Spleen (tissue), 7 donors: ENCODE results near the gene SPDEF.

ENCODE experiments used
- CTCF ChIP-seq, 11 experiments: fragments of 200-600 bp in 7 of 11; fragments of 450-650 bp in 4 of 11; sonication (generic) in 4 of 11; IDR thresholded peaks in 8 of 11; conservative IDR thresholded peaks in 3 of 11; 1 replicate in 7 of 11; 2 replicates in 4 of 11; pipeline versions ENCODE4 v1.4.0 to v1.8.0; 2016 to 2021; ENCODE audit warnings: antibody characterized with exemption in 11 of 11, inconsistent platforms in 4 of 11, mild to moderate bottlenecking in 1 of 11
- POLR2AphosphoS5 ChIP-seq, 3 donors: sonication (generic); formaldehyde crosslinking; IDR thresholded peaks; one replicate each; pipeline ENCODE4 v1.5.1; 2017; ENCODE audit warnings: antibody characterized with exemption in 3 of 3
- donor health status: DM: no; HTN: no; CAD: no; lungs with moderate emphysema.
- donor health status: DM: no; HTN: no; CAD: no.
- donor health status: DM: no; HTN: no; CAD: no.

- TF ChIP-seq CTCF (IDR thresholded peaks at IDR 0.05 in 8 of 11, conservative IDR thresholded peaks at IDR 0.05 in 3 of 11): no peak
- TF ChIP-seq POLR2AphosphoS5 (IDR thresholded peaks at IDR 0.05): no peak
Measured at GRCh38 chr6:34562350-34562749, 6.2 kb upstream of the SPDEF start.
